ENCODE results near the gene ACSM5. TPM values are rescaled to one million over a fixed set of nuclear protein-coding genes. Genes with fewer than 3 reads are reported as not detected.
"Not testable (repeated sequence)": the region's sequence is repeated elsewhere in the genome, so short reads cannot be mapped to it uniquely, and the experiment has no call there.

ACSM5 gene
- total RNA-seq, 1 donor from 2014 or later: not detected

GRCh38 chr16:20469930-20470329, 60.6 kb downstream of the ACSM5 start:
- H3K27me3 Mint-ChIP-seq; H3K9me3 Mint-ChIP-seq; H3K4me1 Mint-ChIP-seq (ENCODE audit: unreplicated experiment): not testable (repeated sequence)

GRCh38 chr16:20470732-20471131, 61.4 kb downstream of the ACSM5 start:
- not testable (repeated sequence) for H3K9me3 Mint-ChIP-seq; H3K27me3 Mint-ChIP-seq; H3K4me1 Mint-ChIP-seq (ENCODE audit: unreplicated experiment); H3K4me3 Mint-ChIP-seq; DNase-seq (ENCODE audit: extremely low spot score, unreplicated experiment); H3K27ac Mint-ChIP-seq; H3K36me3 Mint-ChIP-seq

More at GRCh38 chr16:20469930-20470329, 60.6 kb downstream of the ACSM5 start:
- not testable (repeated sequence) for H3K4me3 Mint-ChIP-seq; H3K27ac Mint-ChIP-seq; H3K36me3 Mint-ChIP-seq; DNase-seq (ENCODE audit: extremely low spot score, unreplicated experiment)

- not testable (repeated sequence) for H3K4me1 Mint-ChIP-seq (ENCODE audit: unreplicated experiment); H3K27me3 Mint-ChIP-seq; H3K36me3 Mint-ChIP-seq; DNase-seq (ENCODE audit: extremely low spot score, unreplicated experiment); H3K27ac Mint-ChIP-seq; H3K9me3 Mint-ChIP-seq; H3K4me3 Mint-ChIP-seq
Measured at GRCh38 chr16:20477188-20477744, 67.9 kb downstream of the ACSM5 start.

- not testable (repeated sequence) for H3K9me3 Mint-ChIP-seq; DNase-seq (ENCODE audit: extremely low spot score, unreplicated experiment); H3K27ac Mint-ChIP-seq; H3K4me3 Mint-ChIP-seq; H3K27me3 Mint-ChIP-seq; H3K4me1 Mint-ChIP-seq (ENCODE audit: unreplicated experiment); H3K36me3 Mint-ChIP-seq
Measured at GRCh38 chr16:20483989-20484388, 74.7 kb downstream of the ACSM5 start.

GRCh38 chr16:20484726-20485125, 75.4 kb downstream of the ACSM5 start:
- no peak for DNase-seq (ENCODE audit: extremely low spot score, unreplicated experiment)
- Mint-ChIP-seq H3K4me3 (no peak overlapping the region), H3K9me3 (no peaks in the 10 kb centered on the region), H3K27ac (no peak overlapping the region), H3K27me3 (no peaks in the 10 kb centered on the region), H3K36me3 (no peaks in the 10 kb centered on the region), H3K4me1 (ENCODE audit: unreplicated experiment) (no peaks in the 10 kb centered on the region)
- no peak for TF ChIP-seq CTCF (conservative IDR thresholded peaks at IDR 0.05)

GRCh38 chr16:20485408-20485807, 76.1 kb downstream of the ACSM5 start:
- H3K4me1 Mint-ChIP-seq (ENCODE audit: unreplicated experiment): no peaks in the 10 kb centered on the region
- no peak overlapping the region for H3K4me3 Mint-ChIP-seq
- no peaks in the 10 kb centered on the region for H3K36me3 Mint-ChIP-seq
- H3K27ac Mint-ChIP-seq: no peak overlapping the region
- no peak for DNase-seq (ENCODE audit: extremely low spot score, unreplicated experiment)
- no peaks in the 10 kb centered on the region for H3K27me3 Mint-ChIP-seq
- no peaks in the 10 kb centered on the region for H3K9me3 Mint-ChIP-seq
- TF ChIP-seq CTCF (conservative IDR thresholded peaks at IDR 0.05): no peak

Other genes starting within 250 kb of the ACSM5 start
- gene GP2, start 82.0 kb upstream of the ACSM5 start, total RNA-seq (ENCODE audit: low replicate concordance): 3.4 and 9.1 TPM in 2 replicates
- gene UMOD, start 56.8 kb upstream of the ACSM5 start, total RNA-seq (ENCODE audit: low replicate concordance): not detected in 2 replicates
- gene PDILT, start 4.8 kb upstream of the ACSM5 start, total RNA-seq (ENCODE audit: low replicate concordance): not detected in 2 replicates
- gene ACSM2A, start 42.0 kb downstream of the ACSM5 start, total RNA-seq (ENCODE audit: low replicate concordance): 0.14 and 1.8 TPM in 2 replicates
- gene ACSM2B, start 166.8 kb downstream of the ACSM5 start, total RNA-seq (ENCODE audit: low replicate concordance): 2.4 TPM in 1 of 2 replicates, not detected in the other